HepG2 (cell line): ENCODE measurements around the gene GLYR1. TPM values are rescaled to one million over a fixed set of nuclear protein-coding genes. Genes with fewer than 3 reads are reported as not detected.

ENCODE experiments used
- ATAC-seq: fragments of 200-7000 bp; cut with Tn5 transposase; 3 replicates; pipeline ENCODE4 v1.9.1; 2020; ENCODE audit warnings: mild to moderate bottlenecking, moderate library complexity
- BruUV-seq: library from RNA; stranded (reverse); fragments of 400-500 nt; replicated peaks from 2 replicates; lab custom pipeline; 2021; lab: Mats Ljungman, UMichigan
- CTCF ChIA-PET: fragments of 300-600 bp; formaldehyde crosslinking; extraction: SDS; loops from one replicate; lab custom pipeline; 2021; ENCODE audit warnings: low total read pairs, inconsistent platforms, low intra/inter-chr PET ratio; lab: Yijun Ruan, JAX
- POLR2A ChIA-PET: fragments of 350-600 bp; sonication (Branson Sonifier 250); formaldehyde crosslinking; loops from one replicate; lab custom pipeline; 2020; ENCODE audit warnings: antibody characterized with exemption, inconsistent platforms; lab: Yijun Ruan, JAX
- DNase-seq: peaks from one replicate; pipeline ENCODE4 v3.0.0-alpha.2; 2015; ENCODE audit warnings: low spot score
- FAIRE-seq: peaks from 3 replicates; lab custom pipeline; 2011; peaks lifted over from hg19 to GRCh38; lab: Jason Lieb, UNC
- H2AFZ ChIP-seq: one replicate; pipeline ENCODE4 v1.6.1; 2011; ENCODE audit warnings: low read length, inconsistent platforms
- H3K27ac ChIP-seq: fragments of 300-600 bp; 3 replicates; pipeline ENCODE4 v1.8.0; 2011; ENCODE audit warnings: mixed run types, mild to moderate bottlenecking, mixed read lengths, low read length, inconsistent platforms; ENCODE audit not compliant: insufficient read depth; ENCODE audit errors: extremely low read length
- H3K27me3 ChIP-seq, 2 experiments: fragments of 200-600 bp in 1 of 2; 2 replicates in 1 of 2; 3 replicates in 1 of 2; pipeline versions ENCODE4 v1.6.0 to v1.8.0; 2011; ENCODE audit warnings: low read length in 2 of 2, mild to moderate bottlenecking in 2 of 2, moderate library complexity in 2 of 2, inconsistent platforms in 1 of 2; ENCODE audit not compliant: insufficient read depth in 2 of 2, control insufficient read depth in 1 of 2
- H3K36me3 ChIP-seq, 2 experiments: fragments of 200-600 bp in 1 of 2; replicated peaks in 1 of 2; 2 replicates in 1 of 2; 3 replicates in 1 of 2; pipeline versions ENCODE4 v1.5.1 to v1.8.0; 2011; ENCODE audit warnings: low read length in 2 of 2, inconsistent platforms in 1 of 2; ENCODE audit not compliant: insufficient read depth in 2 of 2, control insufficient read depth in 1 of 2
- H3K4me1 ChIP-seq: 2 replicates; pipeline ENCODE4 v1.5.1; 2012; ENCODE audit warnings: low read length, inconsistent platforms; ENCODE audit not compliant: insufficient read depth
- H3K4me2 ChIP-seq: 2 replicates; pipeline ENCODE4 v1.6.0; 2011; ENCODE audit warnings: low read depth, low read length, inconsistent platforms
- H3K4me3 ChIP-seq, 3 experiments: fragments of 200-600 bp in 1 of 3; sonication (generic), shearing (Covaris generic) in 1 of 3; replicated peaks in 1 of 3; 2 replicates each; pipeline ENCODE4 v1.5.1; 2011 to 2016; ENCODE audit warnings: low read length in 3 of 3, inconsistent platforms in 2 of 3, low read depth in 2 of 3, mild to moderate bottlenecking in 2 of 3, control low read depth in 1 of 3, mixed read lengths in 1 of 3; ENCODE audit not compliant: insufficient read depth in 1 of 3
- H3K79me2 ChIP-seq: one replicate; pipeline ENCODE4 v1.6.1; 2011; ENCODE audit warnings: low read length, inconsistent platforms; ENCODE audit not compliant: insufficient read depth
- H3K9ac ChIP-seq: 2 replicates; pipeline ENCODE4 v1.6.0; 2011; ENCODE audit warnings: mild to moderate bottlenecking, low read depth, low read length, inconsistent platforms; ENCODE audit not compliant: insufficient read depth
- H3K9me3 ChIP-seq: 2 replicates; pipeline ENCODE4 v1.5.1; 2012; ENCODE audit warnings: mild to moderate bottlenecking, low read length
- H4K20me1 ChIP-seq: 2 replicates; pipeline ENCODE4 v1.6.0; 2011; ENCODE audit warnings: inconsistent platforms, mild to moderate bottlenecking, low read length, moderate library complexity; ENCODE audit not compliant: insufficient read depth
- CENPT ChIP-seq: sonication (generic); formaldehyde crosslinking; IDR thresholded peaks from 2 replicates; pipeline ENCODE4 v1.8.0; 2022; ENCODE audit warnings: low read depth, mild to moderate bottlenecking, moderate library complexity, missing genetic modification reagents
- JUNB ChIP-seq: sonication (generic); formaldehyde crosslinking; IDR thresholded peaks from 2 replicates; pipeline ENCODE4 v1.8.0; 2022; ENCODE audit warnings: missing genetic modification reagents, mild to moderate bottlenecking, borderline replicate concordance
- MXI1 ChIP-seq: IDR thresholded peaks from 3 replicates; pipeline ENCODE4 v1.6.1; 2012; ENCODE audit warnings: low read depth, low read length, inconsistent platforms, borderline replicate concordance
- NKX3-1 ChIP-seq: sonication (generic); formaldehyde crosslinking; IDR thresholded peaks from 2 replicates; pipeline ENCODE4 v1.5.0; 2020; ENCODE audit warnings: missing genetic modification reagents
- SETDB1 ChIP-seq: sonication (generic); formaldehyde crosslinking; IDR thresholded peaks from 2 replicates; pipeline ENCODE4 v1.5.1; 2020; ENCODE audit warnings: missing genetic modification reagents, mild to moderate bottlenecking, borderline replicate concordance
- TSC22D2 ChIP-seq: sonication (generic); formaldehyde crosslinking; IDR thresholded peaks from 2 replicates; pipeline ENCODE4 v1.5.1; 2020; ENCODE audit warnings: missing genetic modification reagents, mild to moderate bottlenecking, borderline replicate concordance
- ZFP41 ChIP-seq: sonication (generic); formaldehyde crosslinking; IDR thresholded peaks from 2 replicates; pipeline ENCODE4 v1.4.0; 2020; ENCODE audit warnings: mild to moderate bottlenecking, missing genetic modification reagents, borderline replicate concordance
- ZNF138 ChIP-seq: sonication (generic); formaldehyde crosslinking; IDR thresholded peaks from 2 replicates; pipeline ENCODE4 v1.5.0; 2020; ENCODE audit warnings: mild to moderate bottlenecking, low read depth, missing genetic modification reagents
- ZNF775 ChIP-seq: sonication (generic); formaldehyde crosslinking; IDR thresholded peaks from 2 replicates; pipeline ENCODE4 v1.4.0; 2020; ENCODE audit warnings: missing genetic modification reagents, mild to moderate bottlenecking, moderate library complexity, borderline replicate concordance
- ZSCAN21 ChIP-seq: sonication (generic); formaldehyde crosslinking; IDR thresholded peaks from 2 replicates; pipeline ENCODE4 v1.8.0; 2022; ENCODE audit warnings: mild to moderate bottlenecking, missing genetic modification reagents, moderate library complexity, borderline replicate concordance
- ZSCAN30 ChIP-seq: sonication (generic); formaldehyde crosslinking; IDR thresholded peaks from 2 replicates; pipeline ENCODE4 v1.5.0; 2020; ENCODE audit warnings: mild to moderate bottlenecking, missing genetic modification reagents
- WGBS: methylation state at CpG from one replicate; pipeline ENCODE4 v1.1.6; 2017; ENCODE audit warnings: low lambda C conversion rate; 5-methylcytosine and 5-hydroxymethylcytosine counted together
- in situ Hi-C: cut with HindIII; loops from 2 replicates; pipeline ENCODE4 v1.10.0; 2017; ENCODE audit warnings: low pct_unique_long_range_greater_than_20kb; ENCODE audit not compliant: extremely low pct_ligation_motif_present
- intact Hi-C: fragments of 100-400 bp; cut with micrococcal nuclease; formaldehyde crosslinking; loops from one replicate; pipeline ENCODE4 v1.10.0; 2022; ENCODE audit not compliant: unreplicated experiment
- polyA plus RNA-seq, 8 experiments: library from polyadenylated mRNA; depleted of rRNA in 3 of 8; stranded (reverse) in 7 of 8; unstranded in 1 of 8; fragments of >200 nt; fragmentation: Illumina TruSeq in 4 of 8; extraction: Trizol in 4 of 8; gene quantifications; 2 replicates each; pipeline versions ENCODE4 v1.2.1 to v1.2.3, GENCODE V29; 2011 to 2016; ENCODE audit warnings: low read depth in 4 of 8, missing spikeins in 1 of 8, mixed read lengths in 1 of 8; ENCODE audit not compliant: insufficient read depth in 1 of 8
- total RNA-seq, 5 experiments: library from RNA; depleted of rRNA; stranded (reverse); fragments of >200 nt; fragmentation: Illumina TruSeq; extraction: Trizol; gene quantifications; 2 replicates each; pipeline ENCODE4 v1.2.3, GENCODE V29; 2016; ENCODE audit warnings: low read depth in 1 of 5
- TF ChIP-seq, protein P1 (sequence below): sonication (generic); formaldehyde crosslinking; IDR thresholded peaks from 2 replicates; pipeline ENCODE4 v1.5.0; 2020; ENCODE audit warnings: missing genetic modification reagents
- TF ChIP-seq, protein P2 (sequence below): sonication (generic); formaldehyde crosslinking; IDR thresholded peaks from 2 replicates; pipeline ENCODE4 v1.4.0; 2020; ENCODE audit warnings: mild to moderate bottlenecking, missing genetic modification reagents

The GLYR1 gene
- total and polyA plus RNA-seq, 2 of the 13 experiments (the other 11 are each of a cell fraction or from before 2014, with no cell fraction given): 28.3 to 48.7 TPM

DNA sequence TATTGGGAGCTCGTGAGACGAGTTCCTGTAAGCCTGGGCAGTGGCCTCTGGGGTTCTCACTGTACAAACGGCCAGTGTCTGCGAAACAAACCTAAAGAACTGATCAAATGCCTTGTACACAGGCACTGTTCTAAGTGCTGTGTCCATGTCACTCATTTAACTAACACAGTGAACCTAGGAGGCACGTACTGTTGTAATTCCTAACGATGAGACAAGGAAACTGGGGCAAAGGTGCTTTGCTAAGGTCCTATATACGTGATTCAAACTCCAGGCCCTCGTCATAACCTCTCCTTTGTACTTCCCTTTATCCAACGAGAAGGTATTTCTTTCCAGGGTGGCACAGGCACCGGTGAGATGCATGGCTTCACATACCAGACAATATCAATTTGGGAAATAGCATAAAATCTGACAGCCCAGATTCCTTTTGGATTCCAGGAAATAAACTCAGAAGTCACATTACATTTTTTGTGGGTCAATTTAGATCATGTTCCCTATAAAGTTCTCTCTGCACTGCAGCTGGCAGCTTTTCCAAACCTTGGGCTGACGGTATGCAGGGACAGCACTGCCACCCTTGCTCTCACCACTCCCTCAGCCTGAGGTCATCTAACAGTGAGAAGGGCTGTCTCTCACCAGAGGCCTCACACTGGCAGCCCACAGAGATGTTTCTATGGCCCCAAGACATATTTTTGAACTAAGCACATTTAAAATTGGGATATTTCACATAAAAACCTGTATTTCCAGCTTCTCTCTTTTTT lies 18.3 kb downstream of the GLYR1 start (continued):
- TF ChIP-seq, protein P1, sequence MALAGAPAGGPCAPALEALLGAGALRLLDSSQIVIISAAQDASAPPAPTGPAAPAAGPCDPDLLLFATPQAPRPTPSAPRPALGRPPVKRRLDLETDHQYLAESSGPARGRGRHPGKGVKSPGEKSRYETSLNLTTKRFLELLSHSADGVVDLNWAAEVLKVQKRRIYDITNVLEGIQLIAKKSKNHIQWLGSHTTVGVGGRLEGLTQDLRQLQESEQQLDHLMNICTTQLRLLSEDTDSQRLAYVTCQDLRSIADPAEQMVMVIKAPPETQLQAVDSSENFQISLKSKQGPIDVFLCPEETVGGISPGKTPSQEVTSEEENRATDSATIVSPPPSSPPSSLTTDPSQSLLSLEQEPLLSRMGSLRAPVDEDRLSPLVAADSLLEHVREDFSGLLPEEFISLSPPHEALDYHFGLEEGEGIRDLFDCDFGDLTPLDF: no peak
- TF ChIP-seq NKX3-1 (CRISPR knock-in tag) (no peak), ZNF775 (no peak), MXI1 (no peak)

DNA sequence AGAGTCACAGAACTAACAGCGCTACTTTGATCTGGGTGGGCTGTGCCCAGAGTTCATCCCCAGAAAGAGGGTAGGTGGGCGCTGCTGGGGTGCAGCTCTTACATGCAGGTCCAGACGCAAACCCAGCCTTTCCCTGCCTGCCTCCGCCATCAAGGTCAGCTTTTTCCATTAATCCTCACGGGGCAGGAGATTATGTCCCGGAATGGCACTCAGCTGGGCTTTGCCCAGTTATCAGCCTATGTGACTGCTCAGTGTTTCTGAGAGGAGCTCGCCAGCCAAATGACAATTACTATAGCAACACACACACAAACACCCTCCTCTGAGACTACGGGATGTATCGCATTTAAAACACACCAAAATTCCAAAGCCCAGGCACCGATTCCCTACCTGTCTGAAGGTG lies 20.1 kb downstream of the GLYR1 start:
- no peaks in the 10 kb centered on the region for H4K20me1 ChIP-seq
- no peaks in the 10 kb centered on the region for H3K27me3 ChIP-seq
- no peak for FAIRE-seq
- no peaks in the 10 kb centered on the region for H3K79me2 ChIP-seq
- H2AFZ ChIP-seq: no peak overlapping the region
- no peak overlapping the region for H3K4me2 ChIP-seq
- ChIA-PET POLR2A (no interaction called here), CTCF (no interaction called here)
- in situ Hi-C loops: no loop called here
- DNase-seq: no peak
- BruUV-seq: no TSS peak
- peaks cover 37 to 82% of the 10 kb centered on the region in 2 experiments for H3K36me3 ChIP-seq
- H3K4me3 ChIP-seq: no peak overlapping the region
- H3K9ac ChIP-seq: no peak overlapping the region
- intact Hi-C loops: no loop called here
- ATAC-seq: no peak
- no peaks in the 10 kb centered on the region for H3K4me1 ChIP-seq
- no peaks in the 10 kb centered on the region for H3K9me3 ChIP-seq
- no peak overlapping the region for H3K27ac ChIP-seq
- over 99% methylated on average over 9 of the region's 10 CpGs for WGBS
- TF ChIP-seq ZSCAN21 (CRISPR knock-in tag) (no peak), TSC22D2 (CRISPR knock-in tag) (no peak), CENPT (CRISPR knock-in tag) (no peak), JUNB (no peak), SETDB1 (CRISPR knock-in tag) (no peak), ZFP41 (CRISPR knock-in tag) (no peak), ZNF138 (CRISPR knock-in tag) (no peak), ZSCAN30 (no peak)
- TF ChIP-seq, protein P2, sequence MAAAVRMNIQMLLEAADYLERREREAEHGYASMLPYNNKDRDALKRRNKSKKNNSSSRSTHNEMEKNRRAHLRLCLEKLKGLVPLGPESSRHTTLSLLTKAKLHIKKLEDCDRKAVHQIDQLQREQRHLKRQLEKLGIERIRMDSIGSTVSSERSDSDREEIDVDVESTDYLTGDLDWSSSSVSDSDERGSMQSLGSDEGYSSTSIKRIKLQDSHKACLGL (CRISPR knock-in tag): no peak
